IPS-NIHi7 (cell line): ENCODE results near the gene CST6.

Experiments used
- DNase-seq: peaks from one replicate; pipeline ENCODE4 v3.0.0; 2012; ENCODE audit warnings: mixed read lengths; ENCODE audit errors: extremely low spot score

CST6 gene, protein sequence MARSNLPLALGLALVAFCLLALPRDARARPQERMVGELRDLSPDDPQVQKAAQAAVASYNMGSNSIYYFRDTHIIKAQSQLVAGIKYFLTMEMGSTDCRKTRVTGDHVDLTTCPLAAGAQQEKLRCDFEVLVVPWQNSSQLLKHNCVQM

DNA sequence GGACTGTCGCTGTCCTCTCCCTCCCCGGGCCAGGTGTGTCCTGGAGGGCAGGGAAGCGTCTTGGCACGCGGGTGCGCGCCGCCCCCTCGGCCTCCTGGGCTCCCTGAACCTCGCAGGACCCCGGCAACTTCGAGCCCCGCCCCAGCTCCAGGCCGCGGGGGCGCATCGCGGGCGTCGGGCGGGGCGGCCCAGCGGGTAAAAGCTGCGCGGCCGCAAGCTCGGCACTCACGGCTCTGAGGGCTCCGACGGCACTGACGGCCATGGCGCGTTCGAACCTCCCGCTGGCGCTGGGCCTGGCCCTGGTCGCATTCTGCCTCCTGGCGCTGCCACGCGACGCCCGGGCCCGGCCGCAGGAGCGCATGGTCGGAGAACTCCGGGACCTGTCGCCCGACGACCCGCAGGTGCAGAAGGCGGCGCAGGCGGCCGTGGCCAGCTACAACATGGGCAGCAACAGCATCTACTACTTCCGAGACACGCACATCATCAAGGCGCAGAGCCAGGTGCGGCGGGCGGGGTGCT, at the start of gene CST6:
CST6 (plus strand) TSS at position 224 of the 519 bp plus-strand sequence; CDS start at position 261, 37 bp downstream.
- no peak for DNase-seq

DNA sequence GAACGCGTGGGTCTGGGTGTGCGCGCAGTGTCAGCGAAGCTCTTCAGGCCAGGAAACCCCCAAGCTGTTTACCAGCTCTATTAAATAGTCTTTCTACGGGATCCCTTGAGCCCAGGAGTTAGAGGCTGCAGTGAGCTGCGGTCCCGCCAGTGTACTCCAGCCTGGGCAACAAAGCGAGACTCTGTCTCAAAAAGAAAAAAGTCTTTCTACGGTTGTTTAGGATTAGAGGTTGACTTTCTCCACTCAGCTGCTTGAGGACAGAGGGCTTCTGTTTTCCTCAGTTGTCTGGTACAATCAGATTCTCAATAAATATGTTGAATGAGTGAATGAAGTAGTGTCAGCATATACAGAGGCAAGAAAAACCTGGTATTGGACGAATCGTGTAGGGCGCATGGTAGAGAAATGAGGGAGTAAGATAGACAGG, 49.7 kb upstream of the CST6 start:
- no peak for DNase-seq

DNA sequence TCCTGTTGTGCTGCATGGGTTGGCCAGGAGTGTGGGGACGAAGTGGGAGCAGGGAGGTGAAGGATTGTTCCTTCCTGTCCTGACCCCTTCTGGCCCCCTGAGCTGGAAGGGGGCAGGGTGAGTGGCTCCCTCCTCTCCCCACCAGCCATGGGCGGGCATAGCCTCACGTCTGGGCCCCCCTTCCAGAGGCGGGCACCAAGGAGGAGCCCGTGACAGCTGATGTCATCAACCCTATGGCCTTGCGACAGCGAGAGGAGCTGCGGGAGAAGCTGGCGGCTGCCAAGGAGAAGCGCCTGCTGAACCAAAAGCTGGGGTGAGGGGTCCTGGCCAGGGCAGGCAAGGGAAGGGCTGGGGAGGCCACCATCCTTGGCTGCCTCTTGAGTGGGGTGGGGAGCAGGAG, 46.9 kb upstream of the CST6 start:
- DNase-seq, result no peak

DNA sequence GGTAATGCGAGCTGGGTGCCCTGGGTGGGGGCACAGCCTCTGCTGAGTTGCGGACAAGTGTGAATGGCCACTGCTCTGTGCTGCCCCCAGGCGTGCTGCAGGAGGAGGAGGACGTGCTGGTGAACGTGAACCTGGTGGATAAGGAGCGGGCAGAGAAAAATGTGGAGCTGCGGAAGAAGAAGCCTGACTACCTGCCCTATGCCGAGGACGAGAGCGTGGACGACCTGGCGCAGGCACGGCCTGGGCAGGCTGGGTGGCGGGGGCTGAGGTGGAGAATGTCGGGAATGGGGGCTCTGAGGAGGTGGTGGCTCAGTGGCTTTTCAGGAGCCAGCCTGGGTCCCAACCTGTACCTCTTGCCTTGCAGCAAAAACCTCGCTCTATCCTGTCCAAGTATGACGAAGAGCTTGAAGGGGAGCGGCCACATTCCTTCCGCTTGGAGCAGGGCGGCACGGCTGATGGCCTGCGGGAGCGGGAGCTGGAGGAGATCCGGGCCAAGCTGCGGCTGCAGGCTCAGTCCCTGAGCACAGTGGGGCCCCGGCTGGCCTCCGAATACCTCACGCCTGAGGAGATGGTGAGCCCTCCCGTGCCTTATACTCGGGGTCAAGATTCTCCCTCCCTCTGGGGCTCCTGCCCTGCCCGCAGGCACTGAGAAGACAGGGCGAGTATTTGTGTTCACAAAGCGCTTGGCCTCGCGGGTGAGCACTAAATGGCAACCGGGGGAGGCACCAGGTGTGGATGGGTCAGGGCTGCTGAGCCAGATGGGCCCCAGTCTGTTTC, 45.6 kb upstream of the CST6 start:
- no peak for DNase-seq

DNA sequence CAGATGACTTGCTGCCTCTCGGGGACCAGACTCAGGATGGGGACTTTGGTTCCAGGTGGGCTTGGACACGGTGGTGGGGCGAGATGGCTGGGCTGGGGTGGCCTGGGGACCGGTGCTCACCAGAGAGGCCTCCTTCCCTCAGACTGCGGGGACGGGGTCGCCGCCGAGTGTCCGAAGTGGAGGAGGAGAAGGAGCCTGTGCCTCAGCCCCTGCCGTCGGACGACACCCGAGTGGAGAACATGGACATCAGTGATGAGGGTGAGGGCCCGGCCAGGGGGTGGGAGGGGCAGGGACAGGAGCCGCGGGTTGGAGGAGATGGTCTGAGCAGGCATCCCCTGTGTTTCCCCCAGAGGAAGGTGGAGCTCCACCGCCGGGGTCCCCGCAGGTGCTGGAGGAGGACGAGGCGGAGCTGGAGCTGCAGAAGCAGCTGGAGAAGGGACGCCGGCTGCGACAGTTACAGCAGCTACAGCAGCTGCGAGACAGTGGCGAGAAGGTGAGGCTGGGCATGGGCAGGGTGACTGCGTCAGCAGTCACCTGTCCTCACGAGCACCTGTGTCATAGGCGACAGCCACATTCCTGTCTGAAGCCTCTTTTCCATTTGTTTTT, 44.4 kb upstream of the CST6 start:
- DNase-seq, result no peak

DNA sequence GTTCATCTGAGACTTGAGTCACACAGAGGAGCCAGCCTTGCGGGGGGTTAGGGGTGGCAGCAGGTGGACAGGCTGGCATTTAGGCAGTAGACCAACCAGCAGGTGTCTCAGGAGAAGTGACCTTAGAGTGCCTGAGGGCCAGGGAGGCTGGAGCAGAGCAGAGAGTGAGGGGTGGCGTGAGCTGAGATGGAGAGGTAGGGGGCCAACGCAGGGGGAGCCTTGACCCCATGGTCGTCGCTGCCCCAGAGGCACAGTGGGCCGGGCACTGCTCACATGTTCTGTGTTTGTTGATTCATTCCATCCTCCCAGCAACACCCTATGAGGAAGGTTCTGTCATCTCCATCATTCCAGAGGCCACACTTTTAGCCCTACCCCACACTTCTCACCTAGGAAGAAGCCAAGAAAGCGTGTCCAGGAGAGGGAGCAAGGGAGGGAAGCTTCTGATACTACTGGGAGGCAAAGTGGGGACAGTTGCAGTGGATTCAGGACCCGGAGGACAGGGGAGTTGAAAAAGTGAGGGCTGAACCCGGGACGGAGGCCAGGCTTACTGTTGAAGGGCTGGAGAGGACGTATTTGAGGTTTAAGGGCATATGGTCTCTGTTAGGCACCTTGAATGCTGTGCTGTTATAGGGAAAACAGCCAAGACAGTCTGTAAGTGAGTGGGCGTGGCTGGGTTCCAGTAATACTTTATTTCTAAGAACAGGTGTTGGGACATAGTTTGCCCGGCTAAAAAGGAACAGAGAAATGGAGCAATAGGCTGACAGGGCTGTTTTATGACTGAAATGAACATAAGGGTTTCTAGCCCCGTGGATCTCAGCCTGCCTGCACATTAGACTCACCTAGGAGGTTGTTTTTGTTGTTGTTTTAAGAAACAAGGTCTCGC, 43.0 kb upstream of the CST6 start:
- no peak for DNase-seq

DNA sequence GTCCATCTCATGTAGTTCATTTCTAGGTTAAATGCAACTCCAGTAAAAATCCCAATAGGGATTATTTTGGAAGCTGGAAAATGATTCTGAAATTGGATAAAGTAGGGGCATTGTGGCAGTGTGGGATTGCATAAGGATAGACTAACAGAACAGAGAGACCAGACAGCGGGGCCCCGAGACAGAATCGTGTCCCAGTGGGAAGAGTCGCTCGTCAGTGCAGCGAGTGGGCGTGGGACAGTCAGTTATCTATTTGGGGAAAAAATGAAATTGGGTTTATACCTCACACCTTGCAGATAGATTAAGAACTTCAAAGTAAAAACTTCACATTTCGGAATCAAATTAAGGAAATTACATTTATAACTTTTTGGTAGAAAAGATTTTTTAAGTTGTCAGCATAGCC, 39.7 kb upstream of the CST6 start:
- DNase-seq, result no peak

DNA sequence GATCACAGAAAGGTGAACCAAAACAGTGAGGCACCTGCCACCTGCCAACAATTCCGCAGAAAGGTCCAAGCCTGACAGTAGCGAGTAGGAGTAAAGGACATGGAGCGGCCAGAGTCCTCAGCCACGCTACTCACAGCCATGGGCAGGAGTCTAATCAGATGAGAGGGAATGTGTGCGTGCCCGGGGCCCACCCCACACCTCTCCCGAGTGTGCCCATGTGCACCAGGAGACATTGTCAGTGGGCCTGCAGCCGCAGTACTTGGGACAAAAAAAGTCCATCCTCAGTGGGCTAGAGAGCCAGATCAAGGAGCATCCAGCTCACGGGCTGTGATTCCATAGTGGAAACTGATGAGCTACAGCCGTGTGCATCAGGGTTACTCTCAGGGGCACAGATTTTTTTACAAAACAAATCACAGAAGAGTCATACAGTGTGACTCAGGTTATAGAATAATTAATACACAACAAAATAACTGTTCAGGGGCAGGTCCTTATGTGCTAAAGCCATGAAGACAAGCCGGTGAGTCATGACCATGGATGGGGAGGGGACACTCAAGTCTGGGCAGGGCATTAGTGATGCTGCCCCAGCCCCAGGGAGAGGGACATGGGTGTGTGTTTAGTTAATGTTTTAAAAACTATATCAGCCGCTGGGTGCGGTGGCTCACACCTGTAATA, 38.2 kb upstream of the CST6 start:
- DNase-seq, result no peak

DNA sequence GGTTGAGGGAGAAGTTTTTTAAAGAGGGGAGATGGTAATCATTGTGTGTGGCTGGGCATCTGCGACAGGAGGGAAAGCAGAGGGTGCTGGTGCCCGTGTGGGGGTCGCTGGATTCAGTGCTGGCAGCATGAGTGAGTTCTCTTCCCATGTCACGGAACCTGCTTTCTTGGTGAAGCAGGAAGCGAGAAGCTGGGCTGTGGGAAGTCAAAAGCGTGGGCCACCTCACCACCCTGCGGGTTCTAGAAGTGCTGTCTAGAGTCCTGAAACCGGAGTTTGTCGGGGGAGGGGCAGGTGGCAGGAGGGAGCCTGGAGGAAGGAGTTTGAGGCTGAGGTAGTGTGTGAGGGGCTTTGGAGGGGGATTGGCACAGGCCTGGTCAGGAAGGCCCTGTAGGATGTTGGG, 36.0 kb upstream of the CST6 start:
- DNase-seq, result no peak

DNA sequence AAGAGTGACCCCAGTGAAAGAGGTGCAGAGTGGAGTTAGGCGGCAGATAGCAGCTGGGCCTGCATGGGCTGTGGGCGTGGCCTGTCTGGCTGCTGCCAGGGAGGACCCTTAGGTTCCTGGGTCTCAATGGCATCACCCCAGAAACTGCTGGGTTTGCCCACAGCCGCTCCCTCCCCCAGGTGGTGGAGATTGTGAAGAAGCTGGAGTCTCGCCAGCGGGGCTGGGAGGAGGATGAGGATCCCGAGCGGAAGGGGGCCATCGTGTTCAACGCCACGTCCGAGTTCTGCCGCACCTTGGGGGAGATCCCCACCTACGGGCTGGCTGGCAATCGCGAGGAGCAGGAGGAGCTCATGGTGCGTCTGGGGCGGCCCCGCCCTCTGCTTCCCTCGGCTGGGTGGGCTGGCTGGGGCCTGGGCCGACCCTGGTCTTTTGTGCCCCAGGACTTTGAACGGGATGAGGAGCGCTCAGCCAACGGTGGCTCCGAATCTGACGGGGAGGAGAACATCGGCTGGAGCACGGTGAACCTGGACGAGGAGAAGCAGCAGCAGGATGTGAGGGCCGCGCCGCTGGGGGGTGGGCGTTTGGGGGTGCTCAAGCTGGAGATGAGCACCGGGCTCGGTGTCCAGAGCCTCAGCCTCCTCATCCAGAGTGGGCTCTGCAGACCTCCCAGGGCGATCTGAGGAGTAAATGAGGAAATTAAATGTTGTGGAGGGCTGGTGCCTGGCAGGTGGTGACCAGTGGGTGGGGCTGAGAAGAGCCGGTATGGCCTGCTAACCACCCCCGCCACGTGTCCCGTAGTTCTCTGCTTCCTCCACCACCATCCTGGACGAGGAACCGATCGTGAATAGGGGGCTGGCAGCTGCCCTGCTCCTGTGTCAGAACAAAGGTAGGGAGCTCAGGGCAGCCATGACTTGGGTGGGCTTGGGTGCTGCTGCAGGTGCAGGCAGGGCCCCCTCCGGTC, 35.3 kb upstream of the CST6 start:
- DNase-seq, result no peak

DNA sequence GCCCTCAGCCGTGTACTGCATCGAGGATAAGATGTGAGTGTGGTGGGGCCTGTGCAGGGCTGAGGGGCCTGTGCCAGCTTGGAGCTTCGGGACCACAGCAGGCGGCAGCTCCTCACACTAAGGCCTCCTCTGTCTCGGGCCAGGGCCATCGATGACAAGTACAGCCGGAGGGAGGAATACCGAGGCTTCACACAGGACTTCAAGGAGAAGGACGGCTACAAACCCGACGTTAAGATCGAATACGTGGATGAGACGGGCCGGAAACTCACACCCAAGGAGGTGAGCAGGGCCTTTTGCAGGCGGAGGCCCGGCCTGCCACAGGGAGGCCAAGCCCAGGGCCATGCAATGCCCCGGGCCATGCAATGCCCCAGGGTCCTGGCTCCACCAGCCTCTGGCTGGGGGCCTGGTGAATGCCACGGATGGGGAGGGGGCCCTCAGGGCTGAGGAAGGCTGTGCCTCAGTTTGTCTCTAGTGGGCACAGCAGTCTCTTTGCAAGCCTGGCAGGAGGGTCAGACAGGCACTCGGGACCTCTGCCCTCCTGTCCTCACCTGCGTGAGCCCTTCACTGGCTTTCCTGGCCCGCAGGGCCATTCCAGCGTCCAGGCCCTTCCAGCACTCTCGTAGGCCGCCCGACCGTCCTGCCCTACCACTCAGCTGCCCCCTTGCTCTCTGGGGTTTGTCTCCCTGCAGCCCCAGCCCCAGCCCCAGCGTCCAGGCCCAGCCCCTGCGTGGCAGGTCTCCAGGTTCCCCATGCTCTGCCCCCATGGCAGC, 34.0 kb upstream of the CST6 start:
- no peak for DNase-seq

DNA sequence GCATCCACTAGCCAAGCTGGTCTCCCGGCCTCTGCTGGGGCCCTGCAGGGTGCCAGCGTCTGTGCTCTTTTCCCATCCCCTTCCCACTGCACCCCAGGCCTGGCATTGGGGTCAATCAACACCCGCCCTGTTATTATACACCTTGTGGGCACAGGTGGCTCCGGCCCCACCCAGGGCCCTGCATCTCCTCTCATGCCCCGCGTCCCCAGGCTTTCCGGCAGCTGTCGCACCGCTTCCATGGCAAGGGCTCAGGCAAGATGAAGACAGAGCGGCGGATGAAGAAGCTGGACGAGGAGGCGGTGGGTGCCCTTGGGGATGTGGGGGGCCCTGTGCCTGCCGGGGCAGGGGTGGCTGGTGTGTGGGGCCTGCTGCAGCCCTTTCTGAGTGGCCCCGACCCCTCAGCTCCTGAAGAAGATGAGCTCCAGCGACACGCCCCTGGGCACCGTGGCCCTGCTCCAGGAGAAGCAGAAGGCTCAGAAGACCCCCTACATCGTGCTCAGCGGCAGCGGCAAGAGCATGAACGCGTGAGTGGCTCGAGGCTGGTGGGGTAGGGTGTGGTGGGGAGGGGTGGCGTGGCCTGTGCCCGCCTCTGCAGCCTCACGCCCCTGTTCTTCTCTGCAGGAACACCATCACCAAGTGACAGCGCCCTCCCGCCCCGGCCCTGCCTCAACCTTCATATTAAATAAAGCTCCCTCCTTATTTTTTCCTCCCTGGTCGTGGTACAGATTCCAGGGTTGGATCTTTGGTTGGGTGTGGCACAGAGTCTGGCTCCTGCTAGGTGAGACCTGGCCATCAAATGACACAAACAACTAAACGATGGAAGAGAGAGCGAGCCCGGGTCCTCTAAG, 33.2 kb upstream of the CST6 start:
- no peak for DNase-seq

DNA sequence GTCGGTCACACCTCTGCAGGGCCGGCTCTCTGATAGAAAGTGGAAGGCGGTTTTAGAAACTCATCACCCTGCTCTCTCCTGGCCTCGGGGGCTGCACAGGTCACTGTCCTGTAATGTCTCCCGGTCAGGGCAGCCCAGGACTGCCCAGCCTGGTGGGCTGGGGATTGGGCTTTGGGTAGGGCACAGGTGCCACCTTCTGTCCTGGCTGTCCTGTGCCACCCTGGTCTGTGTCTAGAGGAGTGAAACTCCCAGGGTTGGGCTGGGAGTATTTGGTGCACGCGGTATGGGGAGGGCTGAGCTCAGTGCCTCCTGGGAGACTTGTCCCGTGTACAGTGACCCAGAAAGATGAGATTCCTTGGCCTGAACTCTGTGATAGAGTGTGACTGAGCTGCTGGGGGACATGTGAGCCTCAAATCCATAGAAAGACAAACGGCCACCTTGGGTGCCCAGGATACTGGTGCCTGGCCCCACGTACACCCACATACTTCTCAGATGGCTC, 32.5 kb upstream of the CST6 start:
- DNase-seq, result no peak

DNA sequence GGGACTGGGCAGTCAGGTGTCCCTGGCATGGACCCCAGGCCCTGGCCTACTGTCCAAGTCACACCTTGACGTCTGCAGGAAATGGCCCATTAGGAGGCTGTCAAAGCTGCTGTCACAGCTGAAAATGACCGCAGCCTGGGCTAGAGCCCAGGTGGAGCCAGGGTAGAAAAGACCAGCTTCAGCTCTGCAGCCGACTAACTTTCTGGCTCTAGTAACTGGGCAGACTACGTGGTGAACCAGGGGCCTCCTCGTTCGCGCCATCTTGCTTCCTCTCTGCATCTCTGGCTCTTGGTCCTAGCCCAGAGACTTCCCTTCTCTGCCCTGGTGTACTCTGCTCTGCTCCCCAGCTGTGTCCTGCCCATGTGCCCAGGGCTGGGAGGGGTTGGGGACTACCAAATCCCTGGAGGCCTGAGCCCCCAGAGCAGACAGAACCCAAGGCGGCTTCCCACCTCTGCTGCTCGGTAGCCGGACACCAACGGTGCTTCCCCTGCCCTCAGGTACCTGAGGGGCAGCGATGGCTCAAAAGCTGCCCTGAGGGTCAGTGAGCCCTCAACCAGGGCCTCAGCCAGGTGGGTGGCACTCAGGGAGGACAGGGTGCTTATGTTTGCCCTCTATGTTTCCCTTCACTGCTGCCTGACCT, 30.6 kb upstream of the CST6 start:
- DNase-seq, result no peak

DNA sequence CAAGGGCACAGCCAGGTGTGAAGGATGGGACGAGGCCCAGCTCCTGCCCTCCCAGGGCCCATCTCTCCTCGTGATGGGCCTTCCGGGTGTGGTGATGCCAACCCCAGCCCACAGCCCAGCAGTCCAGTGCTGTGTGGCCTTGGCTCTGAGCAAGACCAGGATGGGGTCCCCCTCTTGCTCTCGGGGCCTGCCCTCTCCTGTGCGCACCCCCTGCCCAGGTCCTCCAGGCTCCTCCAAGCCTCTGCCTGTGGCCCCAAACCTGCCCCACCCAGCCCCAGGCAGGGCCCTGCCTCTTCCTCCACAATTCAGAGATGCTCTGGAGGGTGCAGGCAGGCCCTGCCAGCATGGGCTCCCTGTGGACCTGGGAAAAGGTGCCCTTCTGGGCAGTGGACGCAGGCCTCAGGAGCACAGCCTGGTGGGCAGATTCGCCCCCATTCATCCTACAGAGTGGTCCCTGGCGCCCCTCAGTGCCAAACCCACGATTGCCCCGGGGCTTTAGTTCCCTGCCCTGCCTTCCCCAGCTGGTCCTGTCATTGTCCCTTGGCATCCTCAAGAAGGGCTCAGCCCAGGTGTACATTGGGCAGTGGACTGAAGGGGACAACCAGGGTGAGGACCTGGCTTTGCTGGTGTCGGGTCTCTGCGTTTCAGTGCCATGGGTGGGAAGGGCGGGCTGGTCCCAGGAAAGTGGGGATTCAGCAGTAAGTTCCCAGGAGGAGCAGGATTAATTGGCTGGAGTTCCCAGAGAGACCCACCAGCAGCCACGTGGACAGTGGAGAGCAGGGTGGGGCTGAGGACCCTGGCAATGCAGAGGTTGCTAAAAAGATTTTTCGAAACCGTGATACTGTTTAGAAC, 29.6 kb upstream of the CST6 start:
- DNase-seq, result no peak

DNA sequence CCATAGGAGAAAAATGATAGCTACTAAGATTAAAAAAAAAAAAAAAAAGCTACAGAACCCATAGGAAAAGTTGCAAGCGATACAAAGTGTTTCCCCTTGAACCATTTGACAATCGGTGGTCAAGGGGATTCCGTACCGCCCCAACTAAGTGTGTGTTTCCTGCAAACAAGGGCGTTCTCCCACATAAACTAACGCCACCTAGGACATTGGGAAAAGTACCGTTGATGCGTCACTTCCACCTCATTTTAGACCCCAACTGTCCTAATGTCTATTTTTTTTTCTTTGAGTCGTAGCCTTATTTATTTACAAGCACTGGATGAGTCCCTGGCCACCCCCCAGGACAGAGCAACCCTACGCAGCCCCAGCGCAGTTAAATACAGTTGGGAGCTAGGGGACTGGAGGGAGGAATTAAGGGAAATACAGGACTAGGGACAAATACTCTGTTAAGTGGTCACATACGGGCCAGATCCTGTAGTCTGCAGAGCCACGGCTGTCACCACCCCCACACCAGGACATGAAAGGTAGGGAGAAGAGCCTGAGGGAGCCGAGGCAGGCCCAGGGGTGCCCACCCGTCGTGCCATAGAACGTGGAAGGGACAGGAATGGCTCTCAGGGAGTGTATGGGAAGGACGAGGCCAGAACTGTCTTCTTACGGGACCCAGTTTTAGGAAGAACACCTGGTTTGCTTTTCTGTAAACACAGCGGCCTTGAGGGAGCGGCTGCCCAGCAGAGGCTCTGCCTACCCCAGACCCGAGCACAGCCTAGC, 28.8 kb upstream of the CST6 start:
- no peak for DNase-seq
